ENCODE data around the gene ZDHHC16.

- TF ChIP-seq POLR2A (IDR thresholded peaks at IDR 0.05; ENCODE audit: low read depth, low read length) (no peak; the same call in 1 of the 2 replicates), JUND (IDR thresholded peaks at IDR 0.05; ENCODE audit: low read depth, low read length) (no peak)
Observed at GRCh38 chr10:97434055-97434454, 11.9 kb upstream of the ZDHHC16 start.

Measured in GM12878 (cell line).